ENCODE measurements around the gene LRRC2. TPM values are rescaled to one million over a fixed set of nuclear protein-coding genes. Genes with fewer than 3 reads are reported as not detected.
"Not testable (repeated sequence)": the region's sequence is repeated elsewhere in the genome, so short reads cannot be mapped to it uniquely, and the experiment has no call there.

LRRC2 gene
- total and polyA plus RNA-seq, 4 donors = 0.09 to 3.1 (median 0.73) TPM

DNA sequence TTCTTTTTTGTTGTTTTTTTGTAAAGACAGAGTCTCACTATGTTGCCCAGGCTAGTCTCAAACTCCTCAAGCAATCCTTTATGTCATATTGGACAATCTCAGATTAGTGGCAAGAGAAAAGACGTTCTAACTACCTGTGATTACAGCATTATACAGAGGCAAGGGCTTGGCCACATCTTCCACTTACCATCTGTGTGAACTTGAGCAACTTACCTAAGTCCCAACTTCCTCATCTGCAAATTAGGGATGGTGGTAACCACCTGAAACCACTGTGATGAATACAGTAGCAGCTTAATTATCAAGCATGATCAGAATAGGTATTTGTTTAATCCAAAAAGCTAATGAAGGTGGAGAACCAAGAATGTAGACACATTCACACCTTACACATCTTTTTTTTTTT is 16.1 kb downstream of the LRRC2 start:
- no peak overlapping the region for H3K9ac ChIP-seq (ENCODE audit: insufficient read depth in 1 of 2, low read length in 2 of 2)
- H3K4me3 ChIP-seq = no peak overlapping the region
- TF ChIP-seq, protein P1, sequence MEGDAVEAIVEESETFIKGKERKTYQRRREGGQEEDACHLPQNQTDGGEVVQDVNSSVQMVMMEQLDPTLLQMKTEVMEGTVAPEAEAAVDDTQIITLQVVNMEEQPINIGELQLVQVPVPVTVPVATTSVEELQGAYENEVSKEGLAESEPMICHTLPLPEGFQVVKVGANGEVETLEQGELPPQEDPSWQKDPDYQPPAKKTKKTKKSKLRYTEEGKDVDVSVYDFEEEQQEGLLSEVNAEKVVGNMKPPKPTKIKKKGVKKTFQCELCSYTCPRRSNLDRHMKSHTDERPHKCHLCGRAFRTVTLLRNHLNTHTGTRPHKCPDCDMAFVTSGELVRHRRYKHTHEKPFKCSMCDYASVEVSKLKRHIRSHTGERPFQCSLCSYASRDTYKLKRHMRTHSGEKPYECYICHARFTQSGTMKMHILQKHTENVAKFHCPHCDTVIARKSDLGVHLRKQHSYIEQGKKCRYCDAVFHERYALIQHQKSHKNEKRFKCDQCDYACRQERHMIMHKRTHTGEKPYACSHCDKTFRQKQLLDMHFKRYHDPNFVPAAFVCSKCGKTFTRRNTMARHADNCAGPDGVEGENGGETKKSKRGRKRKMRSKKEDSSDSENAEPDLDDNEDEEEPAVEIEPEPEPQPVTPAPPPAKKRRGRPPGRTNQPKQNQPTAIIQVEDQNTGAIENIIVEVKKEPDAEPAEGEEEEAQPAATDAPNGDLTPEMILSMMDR (IDR thresholded peaks at IDR 0.05; ENCODE audit: control extremely low read depth, extremely low read depth) = no peak
- DNase-seq (no peak), ATAC-seq (ENCODE audit: insufficient read depth, low FRiP score) (no peak)
- H3K4me1 ChIP-seq (ENCODE audit: control insufficient read depth in 5 of 5, insufficient read depth in 5 of 5, low read length in 5 of 5) = peaks cover 0 to 5% (median 0%) of the 10 kb centered on the region in 5 donors
- H3K9me3 ChIP-seq (ENCODE audit: control insufficient read depth in 4 of 4, insufficient read depth in 3 of 4, low read length in 3 of 4) = no peaks in the 10 kb centered on the region
- WGBS, 2 donors = 30 to 68% methylated on average over 1 of the region's 1 CpG
- H3K27ac ChIP-seq (ENCODE audit: low read depth in 1 of 2, low read length in 1 of 2) = no peak overlapping the region
- H3K27me3 ChIP-seq (ENCODE audit: control insufficient read depth in 3 of 3, insufficient read depth in 3 of 3, low read length in 2 of 3) = no peaks in the 10 kb centered on the region
- H3K36me3 ChIP-seq (ENCODE audit: control insufficient read depth in 4 of 4, insufficient read depth in 4 of 4, low read length in 4 of 4) = no peaks in the 10 kb centered on the region

DNA sequence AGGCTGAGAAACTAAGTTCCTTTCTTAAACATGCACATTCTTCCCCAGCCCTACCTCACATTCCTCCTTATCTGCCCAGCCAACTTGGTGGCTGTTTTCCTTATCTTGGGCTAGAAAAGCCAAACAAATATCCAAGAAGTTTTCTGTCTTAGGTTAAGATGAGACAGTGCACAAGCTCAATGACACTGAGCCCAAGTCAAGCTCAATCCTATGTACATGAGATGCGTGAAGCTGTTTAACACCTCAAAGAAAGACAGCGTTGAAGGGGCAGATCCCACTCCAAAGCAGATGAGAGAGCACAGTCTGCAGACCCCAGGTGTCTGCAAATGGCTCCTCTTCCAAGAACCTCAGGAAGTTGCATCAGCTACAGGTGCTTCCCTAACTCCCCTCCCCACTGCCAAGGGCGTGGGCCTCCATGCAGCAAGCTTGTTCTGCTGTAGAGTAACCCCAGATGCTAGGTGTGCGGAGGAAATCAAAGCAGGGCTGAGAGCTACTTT is 16.6 kb downstream of the LRRC2 start:
- ATAC-seq (ENCODE audit: insufficient read depth, low FRiP score) (no peak), DNase-seq (no peak)
- 53 to 60% methylated on average over 4 of the region's 4 CpGs for WGBS, 2 donors
- Histone ChIP-seq H3K27ac (ENCODE audit: low read depth in 1 of 2, low read length in 1 of 2) (peak overlapping the region in 1 of 2 donors; percentile 18), H3K4me3 (no peak overlapping the region), H3K36me3 (ENCODE audit: control insufficient read depth in 4 of 4, insufficient read depth in 4 of 4, low read length in 4 of 4) (no peaks in the 10 kb centered on the region), H3K27me3 (ENCODE audit: control insufficient read depth in 3 of 3, insufficient read depth in 3 of 3, low read length in 2 of 3) (no peaks in the 10 kb centered on the region), H3K4me1 (ENCODE audit: control insufficient read depth in 5 of 5, insufficient read depth in 5 of 5, low read length in 5 of 5) (peaks cover 0 to 5% (median 0%) of the 10 kb centered on the region in 5 donors), H3K9ac (ENCODE audit: insufficient read depth in 1 of 2, low read length in 2 of 2) (no peak overlapping the region), H3K9me3 (ENCODE audit: control insufficient read depth in 4 of 4, insufficient read depth in 3 of 4, low read length in 3 of 4) (no peaks in the 10 kb centered on the region)
- TF ChIP-seq, protein P1 (IDR thresholded peaks at IDR 0.05; ENCODE audit: control extremely low read depth, extremely low read depth) = no peak

DNA sequence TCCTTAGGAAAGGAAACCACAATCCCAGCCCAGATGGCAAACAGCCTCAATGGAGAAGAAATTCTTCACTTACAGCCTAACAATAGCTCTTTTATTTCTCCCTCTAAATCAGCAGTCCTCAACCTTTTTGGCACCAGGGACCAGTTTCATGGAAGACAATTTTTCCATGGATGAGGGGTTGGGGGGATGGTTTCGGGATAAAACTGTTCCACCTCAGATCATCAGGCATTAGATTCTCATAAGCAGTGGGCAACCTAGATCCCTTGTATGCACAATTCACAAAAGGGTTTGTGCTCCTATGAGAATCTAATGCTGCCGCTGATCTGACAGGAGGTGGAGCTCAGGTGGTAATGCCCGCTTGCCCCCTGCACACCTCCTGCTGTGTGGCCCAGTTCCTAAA is 17.5 kb downstream of the LRRC2 start:
- H3K27me3 ChIP-seq (ENCODE audit: control insufficient read depth in 3 of 3, insufficient read depth in 3 of 3, low read length in 2 of 3); H3K9me3 ChIP-seq (ENCODE audit: control insufficient read depth in 4 of 4, insufficient read depth in 3 of 4, low read length in 3 of 4); DNase-seq; H3K36me3 ChIP-seq (ENCODE audit: control insufficient read depth in 4 of 4, insufficient read depth in 4 of 4, low read length in 4 of 4); H3K4me1 ChIP-seq (ENCODE audit: control insufficient read depth in 5 of 5, insufficient read depth in 5 of 5, low read length in 5 of 5); H3K27ac ChIP-seq (ENCODE audit: low read depth in 1 of 2, low read length in 1 of 2); H3K4me3 ChIP-seq; H3K9ac ChIP-seq (ENCODE audit: insufficient read depth in 1 of 2, low read length in 2 of 2); ATAC-seq (ENCODE audit: insufficient read depth, low FRiP score): not testable (repeated sequence)
- WGBS, 2 donors = 94 to 97% methylated on average over 3 of the region's 3 CpGs

DNA sequence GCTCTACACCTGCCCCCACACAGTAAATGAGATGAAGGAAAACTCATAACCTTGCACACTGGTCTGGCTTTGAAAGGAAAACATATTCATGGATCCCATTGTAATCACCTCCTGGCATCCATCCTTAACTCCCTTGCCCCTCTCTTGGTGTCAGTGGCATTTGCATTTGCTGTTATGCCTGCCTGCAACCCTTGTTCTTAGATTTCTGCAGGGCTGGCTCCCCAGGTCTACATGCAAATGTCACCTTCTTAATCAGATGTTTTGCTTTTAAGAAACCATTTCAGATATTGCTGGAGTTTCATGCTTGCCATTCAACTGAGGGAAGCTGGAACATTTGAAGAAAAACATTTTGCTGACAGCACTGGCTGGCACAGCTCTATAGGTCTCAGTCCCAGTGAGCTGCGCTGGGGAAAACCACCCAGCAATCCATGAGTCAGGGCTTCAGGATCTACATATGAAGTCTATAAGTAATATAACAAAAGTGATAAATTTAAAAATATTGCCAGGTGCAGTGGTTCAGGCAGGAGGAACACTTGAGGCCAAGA is 19.1 kb downstream of the LRRC2 start:
- Histone ChIP-seq H3K36me3 (ENCODE audit: control insufficient read depth in 4 of 4, insufficient read depth in 4 of 4, low read length in 4 of 4) (no peaks in the 10 kb centered on the region), H3K27me3 (ENCODE audit: control insufficient read depth in 3 of 3, insufficient read depth in 3 of 3, low read length in 2 of 3) (no peaks in the 10 kb centered on the region), H3K4me3 (no peak overlapping the region), H3K4me1 (ENCODE audit: control insufficient read depth in 5 of 5, insufficient read depth in 5 of 5, low read length in 5 of 5) (no peaks in the 10 kb centered on the region), H3K9me3 (ENCODE audit: control insufficient read depth in 4 of 4, insufficient read depth in 3 of 4, low read length in 3 of 4) (no peaks in the 10 kb centered on the region), H3K27ac (ENCODE audit: low read depth in 1 of 2, low read length in 1 of 2) (no peak overlapping the region), H3K9ac (ENCODE audit: insufficient read depth in 1 of 2, low read length in 2 of 2) (no peak overlapping the region)
- DNase-seq (no peak), ATAC-seq (ENCODE audit: insufficient read depth, low FRiP score) (no peak)
- WGBS, 2 donors = 83 to 87% methylated on average over 1 of the region's 1 CpG
- TF ChIP-seq, protein P1 (IDR thresholded peaks at IDR 0.05; ENCODE audit: control extremely low read depth, extremely low read depth) = no peak

Data from lung (tissue), 12 donors.